ENCODE measurements around the gene ZNF580. TPM values are rescaled to one million over a fixed set of nuclear protein-coding genes. Genes with fewer than 3 reads are reported as not detected.

Gene ZNF580
- total and polyA plus RNA-seq, 2 experiments from 2014 or later, result 10.1 to 53.8 TPM

GRCh38 chr19:55603581-55604292, 37.1 kb upstream of the ZNF580 start:
- Histone ChIP-seq H3K27me3 (no peaks in the 10 kb centered on the region), H3K36me3 (replicated peaks; ENCODE audit: insufficient read depth, low read depth) (no peaks in the 10 kb centered on the region), H3K9me3 (ENCODE audit: low read depth) (no peaks in the 10 kb centered on the region), H3K4me2 (peak overlapping the region; percentile 78), H2AFZ (peak overlapping the region; percentile 29), H3K9me2 (replicated peaks; ENCODE audit: insufficient read depth) (no peaks in the 10 kb centered on the region), H3K4me1 (ENCODE audit: insufficient read depth) (peaks cover 19% of the 10 kb centered on the region), H4K20me1 (ENCODE audit: insufficient read depth, poor library complexity, severe bottlenecking) (peaks cover 3% of the 10 kb centered on the region), H3K79me2 (peaks cover 31% of the 10 kb centered on the region), H3K4me3 (no peak overlapping the region), H3K27ac (peak overlapping the region; percentile 95)
- 86% methylated on average over 17 of the region's 22 CpGs for WGBS (ENCODE audit: low lambda C conversion rate, missing lambda C conversion rate)
- no peak for DNase-seq (ENCODE audit: low spot score)
- TF ChIP-seq CTCF (IDR thresholded peaks at IDR 0.05; ENCODE audit: poor library complexity) (no peak), EZH2 (IDR thresholded peaks at IDR 0.05; ENCODE audit: borderline replicate concordance) (no peak), EZH2phosphoT487 (IDR thresholded peaks at IDR 0.05; ENCODE audit: low read depth, severe bottlenecking, unreplicated experiment) (no peak)

GRCh38 chr19:55605207-55605636, 35.6 kb upstream of the ZNF580 start:
- Histone ChIP-seq H3K4me3 (no peak overlapping the region), H3K79me2 (peaks cover 46% of the 10 kb centered on the region), H3K27me3 (no peaks in the 10 kb centered on the region), H3K9me2 (replicated peaks; ENCODE audit: insufficient read depth) (no peaks in the 10 kb centered on the region), H2AFZ (no peak overlapping the region), H3K4me2 (peak overlapping the region; percentile 86), H3K9me3 (ENCODE audit: low read depth) (no peaks in the 10 kb centered on the region), H3K27ac (peak overlapping the region; percentile 95), H4K20me1 (ENCODE audit: insufficient read depth, poor library complexity, severe bottlenecking) (peaks cover 6% of the 10 kb centered on the region), H3K36me3 (replicated peaks; ENCODE audit: insufficient read depth, low read depth) (no peaks in the 10 kb centered on the region), H3K4me1 (ENCODE audit: insufficient read depth) (peaks cover 19% of the 10 kb centered on the region)
- DNase-seq (ENCODE audit: low spot score), result peak; percentile 99
- TF ChIP-seq EZH2 (IDR thresholded peaks at IDR 0.05; ENCODE audit: borderline replicate concordance), result no peak
- no peak for TF ChIP-seq CTCF (IDR thresholded peaks at IDR 0.05; ENCODE audit: poor library complexity)
- no peak for TF ChIP-seq EZH2phosphoT487 (IDR thresholded peaks at IDR 0.05; ENCODE audit: low read depth, severe bottlenecking, unreplicated experiment)
- WGBS (ENCODE audit: low lambda C conversion rate, missing lambda C conversion rate), result 0% methylated on average over 16 of the region's 43 CpGs

GRCh38 chr19:55605637-55606470, 34.9 kb upstream of the ZNF580 start, which contains the start of gene ZNF865:
Gene ZNF865, plus strand, starts transcription at chr19:55605647. Its CDS starts 7,972 bp downstream, at chr19:55613619.
- H3K9me3 ChIP-seq (ENCODE audit: low read depth), result no peaks in the 10 kb centered on the region
- peak; percentile 94 for DNase-seq (ENCODE audit: low spot score)
- peak within 1 kb of the TSS; percentile 96 for H3K4me3 ChIP-seq
- no peaks in the 10 kb centered on the region for H3K27me3 ChIP-seq
- H3K27ac ChIP-seq, result peak within 1 kb of the TSS; percentile 95
- H3K4me1 ChIP-seq (ENCODE audit: insufficient read depth), result peaks cover 17% of the 10 kb centered on the region
- peaks cover 51% of the 10 kb centered on the region for H3K79me2 ChIP-seq
- no peaks in the 10 kb centered on the region for H3K36me3 ChIP-seq (replicated peaks; ENCODE audit: insufficient read depth, low read depth)
- H4K20me1 ChIP-seq (ENCODE audit: insufficient read depth, poor library complexity, severe bottlenecking), result peaks cover 6% of the 10 kb centered on the region
- no peaks in the 10 kb centered on the region for H3K9me2 ChIP-seq (replicated peaks; ENCODE audit: insufficient read depth)
- peak within 1 kb of the TSS; percentile 80 for H2AFZ ChIP-seq
- WGBS (ENCODE audit: low lambda C conversion rate, missing lambda C conversion rate), result 2% methylated on average over 16 of the region's 44 CpGs
- H3K4me2 ChIP-seq, result peak within 1 kb of the TSS; percentile 86
- TF ChIP-seq EZH2phosphoT487 (IDR thresholded peaks at IDR 0.05; ENCODE audit: low read depth, severe bottlenecking, unreplicated experiment) (no peak), CTCF (IDR thresholded peaks at IDR 0.05; ENCODE audit: poor library complexity) (peak; percentile 84)
